K562 (cell line): ENCODE results near the gene CPSF4. TPM values are rescaled to one million over a fixed set of nuclear protein-coding genes. Genes with fewer than 3 reads are reported as not detected.
A peak's percentile ranks its signal among the peaks of the same experiment; 100 is the strongest.

Experiments used
- BRCA1 ChIP-seq, 2 experiments: fragments of 450-650 bp in 1 of 2; sonication (generic) in 1 of 2; formaldehyde crosslinking in 1 of 2; IDR thresholded peaks; 2 replicates each; pipeline versions ENCODE4 v1.5.0 to v1.6.1; 2017 to 2020; ENCODE audit warnings: mild to moderate bottlenecking in 1 of 2, missing genetic modification reagents in 1 of 2
- BRD4 ChIP-seq: fragments of 200-600 bp; sonication (generic); IDR thresholded peaks from 2 replicates; pipeline ENCODE4 v1.6.1; 2017; ENCODE audit warnings: inconsistent platforms
- GABPA ChIP-seq: fragments of 200-800 bp; sonication (Bioruptor generic); conservative IDR thresholded peaks from 2 replicates; pipeline ENCODE4 v1.6.1; 2016; ENCODE audit warnings: low read depth, missing genetic modification characterization, missing compliant biosample characterization
- GABPB2 ChIP-seq: fragments of 250-450 bp; sonication (Bioruptor Pico); conservative IDR thresholded peaks from 2 replicates; pipeline ENCODE4 v1.5.1; 2021; ENCODE audit warnings: mild to moderate bottlenecking
- HDAC6 ChIP-seq: IDR thresholded peaks from 2 replicates; pipeline ENCODE4 v1.6.1; 2012; ENCODE audit warnings: low read depth, mild to moderate bottlenecking, control low read depth, inconsistent platforms, low read length, moderate library complexity
- HIVEP1 ChIP-seq: fragments of 250-450 bp; sonication (Bioruptor Pico); IDR thresholded peaks from 2 replicates; pipeline ENCODE4 v1.4.0; 2020; ENCODE audit warnings: mild to moderate bottlenecking
- MCM5 ChIP-seq: fragments of 450-650 bp; IDR thresholded peaks from 2 replicates; pipeline ENCODE4 v1.6.1; 2016; ENCODE audit warnings: low read depth
- NBN ChIP-seq: fragments of 450-650 bp; IDR thresholded peaks from 2 replicates; pipeline ENCODE4 v1.6.1; 2016; ENCODE audit warnings: low read depth, mild to moderate bottlenecking
- NCOA6 ChIP-seq: fragments of 450-650 bp; IDR thresholded peaks from 2 replicates; pipeline ENCODE4 v1.6.1; 2017; ENCODE audit warnings: mild to moderate bottlenecking
- TAL1 ChIP-seq: fragments of 450-650 bp; IDR thresholded peaks from 2 replicates; pipeline ENCODE4 v1.6.1; 2016; ENCODE audit warnings: mild to moderate bottlenecking
- ZBED1 ChIP-seq: IDR thresholded peaks from 2 replicates; pipeline ENCODE4 v1.6.1; 2014
- polyA plus RNA-seq, 8 experiments: library from polyadenylated mRNA; depleted of rRNA in 4 of 8; stranded (reverse) in 5 of 8; unstranded in 3 of 8; fragments of >200 nt; fragmentation: Nextera tagmentation in 2 of 8; fragmentation: Illumina TruSeq in 1 of 8; extraction: Ambion mirVana in 2 of 8; extraction: Trizol in 1 of 8; gene quantifications; 2 replicates each; pipeline versions ENCODE4 v1.2.1 to v1.2.3, GENCODE V29; 2011 to 2014; ENCODE audit warnings: inconsistent platforms in 1 of 8, missing spikeins in 1 of 8
- total RNA-seq, 7 experiments: library from RNA; depleted of rRNA in 6 of 7; stranded (reverse); fragments of >200 nt in 6 of 7; fragmentation: Illumina TruSeq in 2 of 7; extraction: Trizol in 2 of 7; gene quantifications; 2 replicates each; pipeline versions ENCODE4 v1.2.1 to v1.2.3, GENCODE V29; 2011 to 2021; ENCODE audit warnings: low replicate concordance in 1 of 7
- TF ChIP-seq, protein P1 (sequence below): fragments of 250-450 bp; sonication (Bioruptor Pico); IDR thresholded peaks from 2 replicates; pipeline ENCODE4 v1.5.1; 2021; ENCODE audit warnings: mild to moderate bottlenecking
- TF ChIP-seq, protein P2 (sequence below): IDR thresholded peaks from 3 replicates; pipeline ENCODE4 v1.6.1; 2011; ENCODE audit warnings: borderline replicate concordance, mild to moderate bottlenecking, moderate library complexity; ENCODE audit not compliant: insufficient read length; ENCODE audit errors: extremely low read depth
- TF ChIP-seq, protein P3 (sequence below): sonication (generic); IDR thresholded peaks from 2 replicates; pipeline ENCODE4 v1.6.1; 2016
- TF ChIP-seq, protein P4 (sequence below): sonication (generic); formaldehyde crosslinking; IDR thresholded peaks from 2 replicates; pipeline ENCODE4 v1.8.1; 2022; ENCODE audit warnings: missing genetic modification reagents
- TF ChIP-seq, protein P5 (sequence below): fragments of 450-650 bp; formaldehyde crosslinking; IDR thresholded peaks from 2 replicates; pipeline ENCODE4 v1.4.0; 2020; ENCODE audit warnings: mild to moderate bottlenecking, mixed read lengths
- TF ChIP-seq, protein P6 (sequence below): sonication (generic); formaldehyde crosslinking; IDR thresholded peaks from 2 replicates; pipeline ENCODE4 v1.8.0; 2023; ENCODE audit warnings: mild to moderate bottlenecking, missing genetic modification reagents

The CPSF4 gene
- total and polyA plus RNA-seq, 9 of the 15 experiments (the other 6 are each of a cell fraction or from before 2014, with no cell fraction given): 16.9 to 118 (median 71.7) TPM

DNA sequence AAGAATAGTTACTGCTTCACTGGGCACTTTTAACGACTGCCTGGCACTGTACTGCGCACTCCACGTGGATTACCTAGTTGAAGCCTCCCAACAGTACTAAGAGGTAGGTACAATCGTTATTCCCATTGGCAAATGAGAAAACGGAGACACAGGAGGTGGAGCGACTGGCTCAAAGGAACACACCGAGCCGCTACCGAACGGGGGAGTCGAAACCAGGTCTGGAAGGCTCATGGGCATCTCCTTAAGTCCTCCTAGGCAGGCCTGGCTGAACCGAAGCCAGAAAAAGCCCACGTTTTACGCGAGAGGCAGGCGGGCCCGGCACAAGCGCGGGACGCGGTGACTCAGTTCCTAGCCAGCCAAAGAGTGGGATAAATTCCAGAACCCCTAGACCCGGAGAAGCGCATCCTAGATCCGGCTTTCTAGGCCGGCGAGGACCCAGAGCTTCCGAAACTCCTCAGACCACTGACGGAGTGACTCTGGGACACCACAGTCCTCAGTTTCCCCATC is 30.8 kb upstream of the CPSF4 start (continued):
- TF ChIP-seq, protein P1, sequence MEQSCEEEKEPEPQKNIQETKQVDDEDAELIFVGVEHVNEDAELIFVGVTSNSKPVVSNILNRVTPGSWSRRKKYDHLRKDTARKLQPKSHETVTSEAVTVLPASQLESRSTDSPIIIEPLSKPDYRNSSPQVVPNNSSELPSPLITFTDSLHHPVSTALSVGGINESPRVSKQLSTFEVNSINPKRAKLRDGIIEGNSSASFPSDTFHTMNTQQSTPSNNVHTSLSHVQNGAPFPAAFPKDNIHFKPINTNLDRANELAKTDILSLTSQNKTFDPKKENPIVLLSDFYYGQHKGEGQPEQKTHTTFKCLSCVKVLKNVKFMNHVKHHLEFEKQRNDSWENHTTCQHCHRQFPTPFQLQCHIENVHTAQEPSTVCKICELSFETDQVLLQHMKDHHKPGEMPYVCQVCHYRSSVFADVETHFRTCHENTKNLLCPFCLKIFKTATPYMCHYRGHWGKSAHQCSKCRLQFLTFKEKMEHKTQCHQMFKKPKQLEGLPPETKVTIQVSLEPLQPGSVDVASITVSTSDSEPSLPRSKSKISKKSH: no peak
- TF ChIP-seq, protein P2, sequence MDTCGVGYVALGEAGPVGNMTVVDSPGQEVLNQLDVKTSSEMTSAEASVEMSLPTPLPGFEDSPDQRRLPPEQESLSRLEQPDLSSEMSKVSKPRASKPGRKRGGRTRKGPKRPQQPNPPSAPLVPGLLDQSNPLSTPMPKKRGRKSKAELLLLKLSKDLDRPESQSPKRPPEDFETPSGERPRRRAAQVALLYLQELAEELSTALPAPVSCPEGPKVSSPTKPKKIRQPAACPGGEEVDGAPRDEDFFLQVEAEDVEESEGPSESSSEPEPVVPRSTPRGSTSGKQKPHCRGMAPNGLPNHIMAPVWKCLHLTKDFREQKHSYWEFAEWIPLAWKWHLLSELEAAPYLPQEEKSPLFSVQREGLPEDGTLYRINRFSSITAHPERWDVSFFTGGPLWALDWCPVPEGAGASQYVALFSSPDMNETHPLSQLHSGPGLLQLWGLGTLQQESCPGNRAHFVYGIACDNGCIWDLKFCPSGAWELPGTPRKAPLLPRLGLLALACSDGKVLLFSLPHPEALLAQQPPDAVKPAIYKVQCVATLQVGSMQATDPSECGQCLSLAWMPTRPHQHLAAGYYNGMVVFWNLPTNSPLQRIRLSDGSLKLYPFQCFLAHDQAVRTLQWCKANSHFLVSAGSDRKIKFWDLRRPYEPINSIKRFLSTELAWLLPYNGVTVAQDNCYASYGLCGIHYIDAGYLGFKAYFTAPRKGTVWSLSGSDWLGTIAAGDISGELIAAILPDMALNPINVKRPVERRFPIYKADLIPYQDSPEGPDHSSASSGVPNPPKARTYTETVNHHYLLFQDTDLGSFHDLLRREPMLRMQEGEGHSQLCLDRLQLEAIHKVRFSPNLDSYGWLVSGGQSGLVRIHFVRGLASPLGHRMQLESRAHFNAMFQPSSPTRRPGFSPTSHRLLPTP: no peak
- TF ChIP-seq, protein P3, sequence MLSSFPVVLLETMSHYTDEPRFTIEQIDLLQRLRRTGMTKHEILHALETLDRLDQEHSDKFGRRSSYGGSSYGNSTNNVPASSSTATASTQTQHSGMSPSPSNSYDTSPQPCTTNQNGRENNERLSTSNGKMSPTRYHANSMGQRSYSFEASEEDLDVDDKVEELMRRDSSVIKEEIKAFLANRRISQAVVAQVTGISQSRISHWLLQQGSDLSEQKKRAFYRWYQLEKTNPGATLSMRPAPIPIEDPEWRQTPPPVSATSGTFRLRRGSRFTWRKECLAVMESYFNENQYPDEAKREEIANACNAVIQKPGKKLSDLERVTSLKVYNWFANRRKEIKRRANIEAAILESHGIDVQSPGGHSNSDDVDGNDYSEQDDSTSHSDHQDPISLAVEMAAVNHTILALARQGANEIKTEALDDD: 0 out of 2 replicates have a peak, but pooled peaks have one; percentile 36
- TF ChIP-seq, protein P4, sequence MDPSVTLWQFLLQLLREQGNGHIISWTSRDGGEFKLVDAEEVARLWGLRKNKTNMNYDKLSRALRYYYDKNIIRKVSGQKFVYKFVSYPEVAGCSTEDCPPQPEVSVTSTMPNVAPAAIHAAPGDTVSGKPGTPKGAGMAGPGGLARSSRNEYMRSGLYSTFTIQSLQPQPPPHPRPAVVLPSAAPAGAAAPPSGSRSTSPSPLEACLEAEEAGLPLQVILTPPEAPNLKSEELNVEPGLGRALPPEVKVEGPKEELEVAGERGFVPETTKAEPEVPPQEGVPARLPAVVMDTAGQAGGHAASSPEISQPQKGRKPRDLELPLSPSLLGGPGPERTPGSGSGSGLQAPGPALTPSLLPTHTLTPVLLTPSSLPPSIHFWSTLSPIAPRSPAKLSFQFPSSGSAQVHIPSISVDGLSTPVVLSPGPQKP (CRISPR knock-in tag): no peak
- TF ChIP-seq BRCA1 (IDR thresholded peaks at IDR 0.05): no peak
- no peak for TF ChIP-seq BRCA1 (CRISPR knock-in tag; IDR thresholded peaks at IDR 0.05)
- TF ChIP-seq NBN: no peak
- TF ChIP-seq GABPA (tag): 0 out of 2 replicates have a peak, but pooled peaks have one; percentile 84
- no peak for TF ChIP-seq NCOA6
- TF ChIP-seq ZBED1: no peak
- TF ChIP-seq HDAC6: no peak
- no peak for TF ChIP-seq TAL1
- TF ChIP-seq GABPB2 (CRISPR knock-in tag): no peak
- TF ChIP-seq, protein P5, sequence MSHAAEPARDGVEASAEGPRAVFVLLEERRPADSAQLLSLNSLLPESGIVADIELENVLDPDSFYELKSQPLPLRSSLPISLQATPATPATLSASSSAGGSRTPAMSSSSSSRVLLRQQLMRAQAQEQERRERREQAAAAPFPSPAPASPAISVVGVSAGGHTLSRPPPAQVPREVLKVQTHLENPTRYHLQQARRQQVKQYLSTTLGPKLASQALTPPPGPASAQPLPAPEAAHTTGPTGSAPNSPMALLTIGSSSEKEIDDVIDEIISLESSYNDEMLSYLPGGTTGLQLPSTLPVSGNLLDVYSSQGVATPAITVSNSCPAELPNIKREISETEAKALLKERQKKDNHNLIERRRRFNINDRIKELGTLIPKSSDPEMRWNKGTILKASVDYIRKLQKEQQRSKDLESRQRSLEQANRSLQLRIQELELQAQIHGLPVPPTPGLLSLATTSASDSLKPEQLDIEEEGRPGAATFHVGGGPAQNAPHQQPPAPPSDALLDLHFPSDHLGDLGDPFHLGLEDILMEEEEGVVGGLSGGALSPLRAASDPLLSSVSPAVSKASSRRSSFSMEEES: no peak
- no peak for TF ChIP-seq MCM5
- TF ChIP-seq BRD4: no peak
- TF ChIP-seq, protein P6, sequence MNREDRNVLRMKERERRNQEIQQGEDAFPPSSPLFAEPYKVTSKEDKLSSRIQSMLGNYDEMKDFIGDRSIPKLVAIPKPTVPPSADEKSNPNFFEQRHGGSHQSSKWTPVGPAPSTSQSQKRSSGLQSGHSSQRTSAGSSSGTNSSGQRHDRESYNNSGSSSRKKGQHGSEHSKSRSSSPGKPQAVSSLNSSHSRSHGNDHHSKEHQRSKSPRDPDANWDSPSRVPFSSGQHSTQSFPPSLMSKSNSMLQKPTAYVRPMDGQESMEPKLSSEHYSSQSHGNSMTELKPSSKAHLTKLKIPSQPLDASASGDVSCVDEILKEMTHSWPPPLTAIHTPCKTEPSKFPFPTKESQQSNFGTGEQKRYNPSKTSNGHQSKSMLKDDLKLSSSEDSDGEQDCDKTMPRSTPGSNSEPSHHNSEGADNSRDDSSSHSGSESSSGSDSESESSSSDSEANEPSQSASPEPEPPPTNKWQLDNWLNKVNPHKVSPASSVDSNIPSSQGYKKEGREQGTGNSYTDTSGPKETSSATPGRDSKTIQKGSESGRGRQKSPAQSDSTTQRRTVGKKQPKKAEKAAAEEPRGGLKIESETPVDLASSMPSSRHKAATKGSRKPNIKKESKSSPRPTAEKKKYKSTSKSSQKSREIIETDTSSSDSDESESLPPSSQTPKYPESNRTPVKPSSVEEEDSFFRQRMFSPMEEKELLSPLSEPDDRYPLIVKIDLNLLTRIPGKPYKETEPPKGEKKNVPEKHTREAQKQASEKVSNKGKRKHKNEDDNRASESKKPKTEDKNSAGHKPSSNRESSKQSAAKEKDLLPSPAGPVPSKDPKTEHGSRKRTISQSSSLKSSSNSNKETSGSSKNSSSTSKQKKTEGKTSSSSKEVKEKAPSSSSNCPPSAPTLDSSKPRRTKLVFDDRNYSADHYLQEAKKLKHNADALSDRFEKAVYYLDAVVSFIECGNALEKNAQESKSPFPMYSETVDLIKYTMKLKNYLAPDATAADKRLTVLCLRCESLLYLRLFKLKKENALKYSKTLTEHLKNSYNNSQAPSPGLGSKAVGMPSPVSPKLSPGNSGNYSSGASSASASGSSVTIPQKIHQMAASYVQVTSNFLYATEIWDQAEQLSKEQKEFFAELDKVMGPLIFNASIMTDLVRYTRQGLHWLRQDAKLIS (CRISPR knock-in tag): no peak
- no peak for TF ChIP-seq HIVEP1 (CRISPR knock-in tag)
